DMS114 treated with DMSO at 0.1 percent for 48 hours (cell line): ENCODE measurements around the gene POLR3A.
"Not testable (repeated sequence)": the region's sequence is repeated elsewhere in the genome, so short reads cannot be mapped to it uniquely, and the experiment has no call there.

Experiments used
- DNase-seq: peaks from one replicate; lab custom pipeline; 2025; ENCODE audit not compliant: unreplicated experiment; lab: John Stamatoyannopoulos, UW

POLR3A gene

GRCh38 chr10:78029269-78030226 lies at the start of gene POLR3A:
Gene POLR3A, minus strand, starts transcription at chr10:78029515. Its CDS starts 108 bp downstream, at chr10:78029407.
- DNase-seq, result peak; percentile 95

GRCh38 chr10:78078539-78079330 lies 49.4 kb upstream of the POLR3A start:
- DNase-seq, result no peak

GRCh38 chr10:78075806-78076205 lies 46.5 kb upstream of the POLR3A start:
- DNase-seq, result not testable (repeated sequence)

- DNase-seq, result no peak
These were observed 43.2 kb upstream of the POLR3A start for GRCh38 chr10:78072504-78072903.

GRCh38 chr10:78071857-78072179 lies 42.5 kb upstream of the POLR3A start:
- no peak for DNase-seq

GRCh38 chr10:78071140-78071856 lies 42.0 kb upstream of the POLR3A start:
- no peak for DNase-seq

- DNase-seq, result no peak
These were observed 41.4 kb upstream of the POLR3A start for GRCh38 chr10:78070726-78071125.

GRCh38 chr10:78070064-78070463 lies 40.7 kb upstream of the POLR3A start:
- DNase-seq, result not testable (repeated sequence)

- DNase-seq, result no peak
These were observed 39.8 kb upstream of the POLR3A start for GRCh38 chr10:78069151-78069550.

GRCh38 chr10:78066728-78067430 lies 37.6 kb upstream of the POLR3A start:
- no peak for DNase-seq

GRCh38 chr10:78066012-78066411 lies 36.7 kb upstream of the POLR3A start:
- DNase-seq, result no peak

- no peak for DNase-seq
These were observed 36.3 kb upstream of the POLR3A start for GRCh38 chr10:78065611-78066010.

GRCh38 chr10:78064919-78065318 lies 35.6 kb upstream of the POLR3A start:
- not testable (repeated sequence) for DNase-seq

GRCh38 chr10:78063236-78063635 lies 33.9 kb upstream of the POLR3A start:
- no peak for DNase-seq

GRCh38 chr10:78062296-78062695 lies 33.0 kb upstream of the POLR3A start:
- DNase-seq, result no peak

GRCh38 chr10:78059906-78060702 lies 30.8 kb upstream of the POLR3A start:
- DNase-seq, result no peak

- no peak for DNase-seq
These were observed 29.2 kb upstream of the POLR3A start for GRCh38 chr10:78058562-78058961.

- no peak for DNase-seq
These were observed 24.0 kb upstream of the POLR3A start for GRCh38 chr10:78053211-78053868.

GRCh38 chr10:78049851-78050250 lies 20.5 kb upstream of the POLR3A start:
- DNase-seq, result no peak
